Naive thymus-derived CD8-positive, alpha-beta T cell (primary cell): ENCODE results near the gene SERHL2. TPM values are rescaled to one million over a fixed set of nuclear protein-coding genes. Genes with fewer than 3 reads are reported as not detected.
A peak's percentile ranks its signal among the peaks of the same experiment; 100 is the strongest.
"Not testable (repeated sequence)": the region's sequence is repeated elsewhere in the genome, so short reads cannot be mapped to it uniquely, and the experiment has no call there.

Experiments
- ATAC-seq, 2 donors: fragments of 150-1000 bp; cut with Tn5 transposase in 1 of 2; sonication (Bioruptor Pico), chemical (Tn5 transposase) in 1 of 2; 1 replicate in 1 of 2; 2 replicates in 1 of 2; pipeline ENCODE4 v1.10.0; 2021; ENCODE audit warnings: mild to moderate bottlenecking in 2 of 2, moderate library complexity in 2 of 2
- POLR2A ChIA-PET: fragments of 350-600 bp; sonication (Branson Sonifier 250); formaldehyde crosslinking; loops from one replicate; lab custom pipeline; 2021; ENCODE audit warnings: antibody characterized with exemption; lab: Charles Lee
- DNase-seq, 10 donors: peaks; one replicate each; pipeline versions ENCODE4 v3.0.0 to v3.0.0-alpha.2; 2020 to 2022
- H3K27ac Mint-ChIP-seq, 10 donors: one replicate each; pipeline ENCODE4 v1.8.0; 2020 to 2022; ENCODE audit warnings: mild to moderate bottlenecking in 10 of 10, mixed read lengths in 10 of 10, moderate library complexity in 4 of 10, inconsistent platforms in 1 of 10
- H3K27me3 Mint-ChIP-seq, 5 donors: one replicate each; pipeline ENCODE4 v1.8.0; 2021 to 2022; ENCODE audit warnings: mixed read lengths in 5 of 5
- H3K36me3 Mint-ChIP-seq, 3 donors: one replicate each; pipeline ENCODE4 v1.8.0; 2020 to 2022; ENCODE audit warnings: mixed read lengths in 3 of 3, mild to moderate bottlenecking in 2 of 3, inconsistent platforms in 1 of 3
- H3K4me1 Mint-ChIP-seq, 4 donors: one replicate each; pipeline ENCODE4 v1.8.0; 2021 to 2022; ENCODE audit warnings: mixed read lengths in 4 of 4
- H3K4me3 Mint-ChIP-seq, 10 donors: one replicate each; pipeline ENCODE4 v1.8.0; 2020 to 2022; ENCODE audit warnings: mild to moderate bottlenecking in 10 of 10, mixed read lengths in 10 of 10, moderate library complexity in 6 of 10, inconsistent platforms in 1 of 10
- H3K9me3 Mint-ChIP-seq, 9 donors: one replicate each; pipeline ENCODE4 v1.8.0; 2020 to 2022; ENCODE audit warnings: mixed read lengths in 9 of 9, mild to moderate bottlenecking in 3 of 9, inconsistent platforms in 1 of 9, moderate library complexity in 1 of 9
- polyA plus RNA-seq, 3 donors: library from polyadenylated mRNA; unstranded; fragments of 300-500 nt; fragmentation: Illumina TruSeq; gene quantifications; one replicate each; pipeline ENCODE4 v1.2.3, GENCODE V29; 2021
- total RNA-seq, 8 experiments: library from RNA in 2 of 8; stranded (reverse) in 2 of 8; gene quantifications; one replicate each; pipeline ENCODE4 v1.2.3 and lab custom pipeline; 2021 to 2026

SERHL2 gene
- total and polyA plus RNA-seq, 5 experiments from 2014 or later = 0.43 to 0.81 (median 0.56) TPM; not detected in 1

DNA sequence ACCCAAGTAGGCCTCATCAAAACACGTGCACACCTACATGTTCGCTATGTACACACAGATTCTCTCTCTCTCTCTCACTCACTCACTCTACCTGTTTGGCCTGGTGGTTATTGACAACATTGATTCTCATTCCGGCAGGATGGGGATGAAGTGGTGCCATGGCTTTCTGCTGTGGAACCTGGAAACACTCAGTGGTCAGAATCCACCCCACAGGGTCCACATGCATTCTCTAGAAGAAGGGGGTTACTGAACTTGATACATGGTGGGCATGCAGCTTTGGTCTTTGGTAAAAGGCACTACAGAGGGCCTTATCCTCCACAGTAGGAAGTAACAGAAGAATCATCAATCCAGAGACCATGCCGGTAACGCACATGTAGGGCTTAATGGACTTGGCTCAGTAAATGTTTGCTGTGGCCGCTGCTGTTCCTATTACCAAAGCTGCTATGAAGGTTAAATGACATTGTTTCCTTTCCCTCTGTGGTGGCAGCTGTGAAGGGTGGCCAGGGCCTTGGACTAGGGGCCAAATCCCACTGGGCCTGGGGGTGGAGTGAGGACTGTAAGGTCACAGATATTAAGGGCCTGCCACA is 48.2 kb downstream of the SERHL2 start:
- H3K27me3 Mint-ChIP-seq = no peaks in the 10 kb centered on the region
- DNase-seq (no peak), ATAC-seq (no peak)
- no peak overlapping the region for H3K4me3 Mint-ChIP-seq
- peaks cover 0 to 1% (median 0%) of the 10 kb centered on the region in 9 donors for H3K9me3 Mint-ChIP-seq
- peaks cover 4 to 84% (median 14%) of the 10 kb centered on the region in 3 donors for H3K36me3 Mint-ChIP-seq
- H3K27ac Mint-ChIP-seq = peak overlapping the region in 3 of 10 donors; percentile 11 to 81 (median 34)
- peaks cover 17 to 52% (median 39%) of the 10 kb centered on the region in 4 donors for H3K4me1 Mint-ChIP-seq
- POLR2A ChIA-PET = interaction anchor here (1.1 kb wide), 1 partner anchor 12 kb away, joined by 4 read pairs; the partner anchor contains the start of gene POLDIP3

DNA sequence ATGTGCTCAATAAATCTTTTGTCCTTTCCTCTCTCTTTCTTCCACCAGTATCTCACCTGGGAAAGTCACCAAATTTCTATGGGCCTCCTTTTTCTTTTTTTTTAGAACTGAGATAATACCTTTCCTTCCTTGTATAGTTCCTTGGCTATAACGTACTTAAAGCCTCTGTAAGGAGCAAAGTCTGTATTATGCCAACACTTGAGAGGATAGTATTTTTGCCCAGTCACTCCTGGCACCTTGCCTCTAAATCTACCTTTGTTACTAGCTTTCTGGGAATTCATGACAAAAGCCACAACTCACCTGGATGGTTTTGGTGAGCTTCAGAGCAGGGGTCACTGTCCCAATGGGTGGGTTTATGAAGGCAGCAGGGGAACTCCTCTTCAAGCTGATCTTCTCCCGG is 48.7 kb downstream of the SERHL2 start:
- DNase-seq (no peak), ATAC-seq (no peak)
- POLR2A ChIA-PET = interaction anchor here (1.1 kb wide), 1 partner anchor 12 kb away, joined by 4 read pairs; the partner anchor contains the start of gene POLDIP3
- H3K27ac Mint-ChIP-seq = peak overlapping the region in 5 of 10 donors; percentile 17 to 59 (median 35)
- H3K4me3 Mint-ChIP-seq = no peak overlapping the region
- peaks cover 4 to 84% (median 12%) of the 10 kb centered on the region in 3 donors for H3K36me3 Mint-ChIP-seq
- peaks cover 17 to 52% (median 39%) of the 10 kb centered on the region in 4 donors for H3K4me1 Mint-ChIP-seq
- H3K27me3 Mint-ChIP-seq = no peaks in the 10 kb centered on the region
- peaks cover 0 to 1% (median 0%) of the 10 kb centered on the region in 9 donors for H3K9me3 Mint-ChIP-seq

DNA sequence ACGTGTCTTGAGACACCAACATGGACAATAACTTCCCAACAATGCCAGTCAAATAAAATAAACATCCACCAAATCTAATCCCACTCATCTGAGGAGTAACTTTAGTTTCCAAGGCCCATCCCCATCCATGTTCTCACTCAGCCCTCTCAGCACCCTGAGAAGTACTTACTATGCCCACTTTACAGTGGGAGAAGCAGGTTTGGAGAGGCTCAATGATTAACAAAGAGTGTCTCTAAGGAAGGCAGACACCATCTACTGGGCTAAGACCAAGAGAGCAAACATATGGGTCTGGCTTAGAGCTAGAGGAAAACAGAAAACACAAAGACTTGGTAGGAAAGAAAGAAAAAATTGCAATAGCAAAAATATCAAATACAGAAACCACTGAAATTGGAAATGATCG is 49.7 kb downstream of the SERHL2 start:
- H3K9me3 Mint-ChIP-seq = peaks cover 0 to 1% (median 0%) of the 10 kb centered on the region in 9 donors
- DNase-seq (no peak), ATAC-seq (no peak)
- H3K27me3 Mint-ChIP-seq = no peaks in the 10 kb centered on the region
- POLR2A ChIA-PET = no interaction called here
- H3K4me1 Mint-ChIP-seq = peaks cover 18 to 56% (median 39%) of the 10 kb centered on the region in 4 donors
- H3K36me3 Mint-ChIP-seq = peaks cover 4 to 82% (median 12%) of the 10 kb centered on the region in 3 donors
- peak overlapping the region in 1 of 10 donors; percentile 8 for H3K4me3 Mint-ChIP-seq
- H3K27ac Mint-ChIP-seq = peak overlapping the region in 2 of 10 donors; percentile 18 to 81

DNA sequence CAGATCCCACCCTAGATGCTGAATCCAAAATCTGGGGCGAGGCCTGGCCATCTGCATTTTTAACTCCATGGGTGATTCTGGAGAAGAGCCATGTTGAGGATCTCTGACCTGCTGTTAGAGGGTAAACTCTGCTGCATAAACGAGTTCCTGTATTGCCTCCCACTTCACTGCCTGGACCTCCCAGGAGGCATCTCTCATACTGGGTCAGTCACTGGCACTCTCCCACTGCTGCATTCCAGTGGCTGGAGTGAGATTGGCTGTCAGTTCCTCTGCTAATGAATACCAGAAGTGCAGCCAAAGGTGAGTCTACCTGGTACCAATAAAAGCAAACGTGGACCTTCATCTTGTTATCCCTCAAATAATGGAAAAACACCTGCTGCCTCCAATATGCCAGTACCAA is 50.6 kb downstream of the SERHL2 start:
- DNase-seq = no peak
- peaks cover 4 to 80% (median 8%) of the 10 kb centered on the region in 3 donors for H3K36me3 Mint-ChIP-seq
- peak overlapping the region in 1 of 10 donors; percentile 39 for H3K27ac Mint-ChIP-seq
- H3K4me1 Mint-ChIP-seq = peaks cover 22 to 66% (median 45%) of the 10 kb centered on the region in 4 donors
- ATAC-seq = no peak
- no peak overlapping the region for H3K4me3 Mint-ChIP-seq
- POLR2A ChIA-PET = no interaction called here
- peaks cover 0 to 1% (median 0%) of the 10 kb centered on the region in 9 donors for H3K9me3 Mint-ChIP-seq
- no peaks in the 10 kb centered on the region for H3K27me3 Mint-ChIP-seq

- ATAC-seq, H3K27me3 Mint-ChIP-seq, H3K4me3 Mint-ChIP-seq, H3K9me3 Mint-ChIP-seq, DNase-seq, H3K27ac Mint-ChIP-seq: not testable (repeated sequence)
- Mint-ChIP-seq H3K36me3 (peaks cover 0 to 69% (median 9%) of the 10 kb centered on the region in 3 donors), H3K4me1 (peaks cover 29 to 81% (median 67%) of the 10 kb centered on the region in 4 donors)
- POLR2A ChIA-PET = interaction anchor here (0.7 kb wide), 1 partner anchor 99 kb away, joined by 3 read pairs; no protein-coding TSS in a partner anchor
Observed at GRCh38 chr22:42607641-42608040, 53.9 kb downstream of the SERHL2 start.

GRCh38 chr22:42608136-42608822 is 54.5 kb downstream of the SERHL2 start:
- POLR2A ChIA-PET = interaction anchor here (0.7 kb wide), 1 partner anchor 98 kb away, joined by 3 read pairs; no protein-coding TSS in a partner anchor
- Mint-ChIP-seq H3K4me1 (peaks cover 31 to 81% (median 67%) of the 10 kb centered on the region in 4 donors), H3K27ac (peak overlapping the region in 2 of 10 donors; percentile 27 to 44), H3K9me3 (peaks cover 0 to 1% (median 0%) of the 10 kb centered on the region in 9 donors), H3K27me3 (no peaks in the 10 kb centered on the region), H3K4me3 (peak overlapping the region in 3 of 10 donors; percentile 6 to 33 (median 9)), H3K36me3 (peaks cover 0 to 66% (median 12%) of the 10 kb centered on the region in 3 donors)
- DNase-seq = no peak
- ATAC-seq = no peak

DNA sequence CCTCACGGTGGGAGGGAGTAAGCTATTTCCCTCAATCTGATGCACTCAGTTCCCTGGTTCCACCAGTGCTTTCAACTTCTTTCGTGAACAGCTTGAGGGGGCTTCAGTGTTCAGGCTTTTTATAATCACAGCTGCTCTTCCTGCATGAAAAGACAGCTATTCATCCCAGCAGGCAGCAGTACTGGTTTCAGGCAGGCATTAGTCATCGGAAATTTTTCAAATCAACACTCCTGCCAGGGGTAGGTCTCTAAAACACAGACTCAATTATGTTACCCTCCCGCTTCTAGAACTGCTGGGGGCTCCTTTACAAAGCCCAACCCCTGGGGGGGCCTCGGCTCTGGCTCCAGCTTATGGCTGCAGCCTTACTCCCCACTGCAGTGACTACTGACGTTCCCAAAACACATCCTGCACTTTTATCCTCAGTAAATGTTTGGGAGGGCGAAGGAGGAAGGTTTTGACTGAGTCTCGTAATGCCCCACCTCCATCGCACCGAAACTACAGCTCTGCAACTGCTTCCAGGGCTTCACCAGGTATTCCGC is 55.1 kb downstream of the SERHL2 start:
- DNase-seq (no peak), ATAC-seq (no peak)
- peaks cover 31 to 83% (median 68%) of the 10 kb centered on the region in 4 donors for H3K4me1 Mint-ChIP-seq
- peak overlapping the region in 3 of 10 donors; percentile 6 to 50 (median 9) for H3K4me3 Mint-ChIP-seq
- peak overlapping the region in 2 of 10 donors; percentile 27 to 71 for H3K27ac Mint-ChIP-seq
- POLR2A ChIA-PET = no interaction called here
- peaks cover 0 to 1% (median 0%) of the 10 kb centered on the region in 9 donors for H3K9me3 Mint-ChIP-seq
- no peaks in the 10 kb centered on the region for H3K27me3 Mint-ChIP-seq
- H3K36me3 Mint-ChIP-seq = peaks cover 0 to 63% (median 12%) of the 10 kb centered on the region in 3 donors

DNA sequence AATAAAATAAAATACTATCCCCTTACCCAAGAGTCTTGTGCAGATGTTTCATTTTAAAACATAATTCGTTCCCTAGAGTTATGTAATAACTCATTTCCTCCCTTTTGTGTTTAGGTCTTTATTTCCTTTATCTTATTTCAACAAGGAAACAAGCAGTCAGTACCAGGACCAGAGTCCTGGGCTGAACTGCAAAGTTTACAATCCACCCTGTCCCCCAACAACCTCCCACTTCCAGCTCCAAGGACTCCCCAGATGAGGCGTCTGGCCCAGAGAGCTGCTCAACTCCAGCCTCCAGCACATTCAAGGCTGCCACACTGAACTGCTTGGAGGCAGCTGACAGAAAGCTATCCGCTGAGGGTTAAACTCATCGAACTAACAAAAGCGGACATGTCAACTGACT is 56.4 kb downstream of the SERHL2 start:
- ATAC-seq (no peak), DNase-seq (no peak)
- peaks cover 0 to 63% (median 12%) of the 10 kb centered on the region in 3 donors for H3K36me3 Mint-ChIP-seq
- H3K4me3 Mint-ChIP-seq = peak overlapping the region in 9 of 10 donors; percentile 9 to 69 (median 49)
- peaks cover 0 to 1% (median 0%) of the 10 kb centered on the region in 9 donors for H3K9me3 Mint-ChIP-seq
- H3K27ac Mint-ChIP-seq = peak overlapping the region in 8 of 10 donors; percentile 30 to 89 (median 75)
- peaks cover 0 to 2% (median 0%) of the 10 kb centered on the region in 5 donors for H3K27me3 Mint-ChIP-seq
- POLR2A ChIA-PET = no interaction called here
- peaks cover 30 to 73% (median 66%) of the 10 kb centered on the region in 4 donors for H3K4me1 Mint-ChIP-seq

- Mint-ChIP-seq H3K4me3 (peak overlapping the region in 6 of 10 donors; percentile 15 to 69 (median 33)), H3K36me3 (peaks cover 0 to 55% (median 9%) of the 10 kb centered on the region in 3 donors), H3K4me1 (peaks cover 29 to 72% (median 69%) of the 10 kb centered on the region in 4 donors), H3K27me3 (peaks cover 0 to 2% (median 0%) of the 10 kb centered on the region in 5 donors), H3K9me3 (peaks cover 0 to 1% (median 0%) of the 10 kb centered on the region in 9 donors), H3K27ac (peak overlapping the region in 7 of 10 donors; percentile 3 to 70 (median 40))
- POLR2A ChIA-PET = no interaction called here
- ATAC-seq (no peak), DNase-seq (no peak)
Observed at GRCh38 chr22:42611051-42611450, 57.3 kb downstream of the SERHL2 start.

GRCh38 chr22:42612336-42612735 is 58.6 kb downstream of the SERHL2 start:
- no peaks in the 10 kb centered on the region for H3K9me3 Mint-ChIP-seq

DNA sequence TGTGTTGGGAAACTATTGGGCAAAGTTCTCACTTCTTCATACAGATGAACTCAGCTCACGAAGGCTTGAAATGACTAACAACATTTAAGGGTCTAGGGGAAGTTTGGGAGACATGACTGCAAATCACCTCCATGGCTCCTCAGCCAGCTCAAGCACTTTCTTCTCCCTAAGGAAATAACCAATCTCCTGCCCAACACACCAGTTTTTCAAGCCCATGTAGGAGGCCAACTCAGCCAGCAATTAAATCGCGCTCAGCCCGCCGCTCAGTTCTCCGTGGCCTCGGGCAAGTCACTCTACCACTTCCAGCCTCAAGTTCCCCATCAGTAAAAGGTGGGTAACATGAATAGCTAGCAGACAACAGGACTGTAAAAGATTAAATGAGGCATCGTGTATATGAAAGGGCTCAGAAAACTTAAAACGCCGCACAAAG is 60.1 kb downstream of the SERHL2 start:
- POLR2A ChIA-PET = interaction anchor here (1.0 to 3.9 kb wide), 13 partner anchors 11 to 574 kb away, joined by 3 to 54 read pairs (median 7); partner anchors contain the start of genes ARFGAP3, CYB5R3, NDUFA6 and SMDT1
- H3K4me1 Mint-ChIP-seq = peaks cover 28 to 69% (median 63%) of the 10 kb centered on the region in 4 donors
- no peaks in the 10 kb centered on the region for H3K9me3 Mint-ChIP-seq
- H3K36me3 Mint-ChIP-seq = peaks cover 0 to 32% (median 7%) of the 10 kb centered on the region in 3 donors
- no peak for DNase-seq
- peak overlapping the region; percentile 85 to 97 (median 94) for H3K4me3 Mint-ChIP-seq
- peak; percentile 1 to 4 for ATAC-seq
- H3K27ac Mint-ChIP-seq = peak overlapping the region; percentile 94 to 100 (median 97)
- H3K27me3 Mint-ChIP-seq = peaks cover 0 to 2% (median 0%) of the 10 kb centered on the region in 5 donors

More at GRCh38 chr22:42612336-42612735, 58.6 kb downstream of the SERHL2 start:
- ATAC-seq (no peak), DNase-seq (no peak)
- Mint-ChIP-seq H3K36me3 (peaks cover 0 to 42% (median 7%) of the 10 kb centered on the region in 3 donors), H3K4me3 (peak overlapping the region; percentile 42 to 97 (median 94)), H3K27me3 (peaks cover 0 to 2% (median 0%) of the 10 kb centered on the region in 5 donors), H3K4me1 (peaks cover 27 to 66% (median 63%) of the 10 kb centered on the region in 4 donors), H3K27ac (peak overlapping the region; percentile 25 to 100 (median 95))
- POLR2A ChIA-PET = interaction anchor here (1.3 kb wide), 1 partner anchor 13 kb away, joined by 3 read pairs; no protein-coding TSS in a partner anchor
